ENCODE measurements around the gene DLX1.
"Not testable (repeated sequence)": the region's sequence is repeated elsewhere in the genome, so short reads cannot be mapped to it uniquely, and the experiment has no call there.

The DLX1 gene

GRCh38 chr2:172109988-172110811 is 24.9 kb downstream of the DLX1 start:
- no peak for DNase-seq (ENCODE audit: low read depth)
- TF ChIP-seq, protein P1, sequence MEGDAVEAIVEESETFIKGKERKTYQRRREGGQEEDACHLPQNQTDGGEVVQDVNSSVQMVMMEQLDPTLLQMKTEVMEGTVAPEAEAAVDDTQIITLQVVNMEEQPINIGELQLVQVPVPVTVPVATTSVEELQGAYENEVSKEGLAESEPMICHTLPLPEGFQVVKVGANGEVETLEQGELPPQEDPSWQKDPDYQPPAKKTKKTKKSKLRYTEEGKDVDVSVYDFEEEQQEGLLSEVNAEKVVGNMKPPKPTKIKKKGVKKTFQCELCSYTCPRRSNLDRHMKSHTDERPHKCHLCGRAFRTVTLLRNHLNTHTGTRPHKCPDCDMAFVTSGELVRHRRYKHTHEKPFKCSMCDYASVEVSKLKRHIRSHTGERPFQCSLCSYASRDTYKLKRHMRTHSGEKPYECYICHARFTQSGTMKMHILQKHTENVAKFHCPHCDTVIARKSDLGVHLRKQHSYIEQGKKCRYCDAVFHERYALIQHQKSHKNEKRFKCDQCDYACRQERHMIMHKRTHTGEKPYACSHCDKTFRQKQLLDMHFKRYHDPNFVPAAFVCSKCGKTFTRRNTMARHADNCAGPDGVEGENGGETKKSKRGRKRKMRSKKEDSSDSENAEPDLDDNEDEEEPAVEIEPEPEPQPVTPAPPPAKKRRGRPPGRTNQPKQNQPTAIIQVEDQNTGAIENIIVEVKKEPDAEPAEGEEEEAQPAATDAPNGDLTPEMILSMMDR (IDR thresholded peaks at IDR 0.05; ENCODE audit: insufficient read depth, low read depth, low read length, missing control alignments): no peak
- H3K4me3 ChIP-seq (ENCODE audit: low read depth, low read length): no peak overlapping the region

- H3K4me3 ChIP-seq (ENCODE audit: low read depth, low read length): no peak overlapping the region
- peak; percentile 39 for DNase-seq (ENCODE audit: low read depth)
- TF ChIP-seq, protein P1 (IDR thresholded peaks at IDR 0.05; ENCODE audit: insufficient read depth, low read depth, low read length, missing control alignments): peak; percentile 26
Observed at GRCh38 chr2:172113617-172114016, 28.3 kb downstream of the DLX1 start.

- not testable (repeated sequence) for DNase-seq (ENCODE audit: low read depth)
Observed at GRCh38 chr2:172114176-172114575, 28.9 kb downstream of the DLX1 start.

GRCh38 chr2:172114579-172114978 is 29.3 kb downstream of the DLX1 start:
- no peak for DNase-seq (ENCODE audit: low read depth)
- H3K4me3 ChIP-seq (ENCODE audit: low read depth, low read length): no peak overlapping the region
- TF ChIP-seq, protein P1 (IDR thresholded peaks at IDR 0.05; ENCODE audit: insufficient read depth, low read depth, low read length, missing control alignments): no peak

More at GRCh38 chr2:172114176-172114575, 28.9 kb downstream of the DLX1 start:
- not testable (repeated sequence) for H3K4me3 ChIP-seq (ENCODE audit: low read depth, low read length)

GRCh38 chr2:172116107-172116506 is 30.8 kb downstream of the DLX1 start:
- DNase-seq (ENCODE audit: low read depth): no peak
- TF ChIP-seq, protein P1 (IDR thresholded peaks at IDR 0.05; ENCODE audit: insufficient read depth, low read depth, low read length, missing control alignments): no peak
- H3K4me3 ChIP-seq (ENCODE audit: low read depth, low read length): no peak overlapping the region

- TF ChIP-seq, protein P1 (IDR thresholded peaks at IDR 0.05; ENCODE audit: insufficient read depth, low read depth, low read length, missing control alignments): no peak
- no peak for DNase-seq (ENCODE audit: low read depth)
- no peak overlapping the region for H3K4me3 ChIP-seq (ENCODE audit: low read depth, low read length)
Observed at GRCh38 chr2:172119089-172119488, 33.8 kb downstream of the DLX1 start.

GRCh38 chr2:172120118-172120517 is 34.8 kb downstream of the DLX1 start:
- no peak for DNase-seq (ENCODE audit: low read depth)
- TF ChIP-seq, protein P1 (IDR thresholded peaks at IDR 0.05; ENCODE audit: insufficient read depth, low read depth, low read length, missing control alignments): no peak

More at GRCh38 chr2:172120118-172120517, 34.8 kb downstream of the DLX1 start:
- H3K4me3 ChIP-seq (ENCODE audit: low read depth, low read length): no peak overlapping the region

Measured in GM12865 (cell line).